Ishikawa (cell line): ENCODE data around the gene SNN.

Experiments
- CEBPB ChIP-seq: IDR thresholded peaks from 2 replicates; pipeline ENCODE4 v1.6.1; 2012
- EGR1 ChIP-seq: IDR thresholded peaks from 2 replicates; pipeline ENCODE4 v1.6.1; 2012
- EP300 ChIP-seq: IDR thresholded peaks from 2 replicates; pipeline ENCODE4 v1.6.1; 2012; ENCODE audit warnings: borderline replicate concordance
- MAX ChIP-seq: IDR thresholded peaks from 2 replicates; pipeline ENCODE4 v1.6.1; 2012
- NFIC ChIP-seq: IDR thresholded peaks from 2 replicates; pipeline ENCODE4 v1.6.1; 2012
- RAD21 ChIP-seq: IDR thresholded peaks from 2 replicates; pipeline ENCODE4 v1.6.1; 2012; ENCODE audit warnings: low read depth
- TAF1 ChIP-seq: IDR thresholded peaks from 2 replicates; pipeline ENCODE4 v1.6.1; 2012; ENCODE audit warnings: low read depth, mild to moderate bottlenecking
- USF1 ChIP-seq: IDR thresholded peaks from 2 replicates; pipeline ENCODE4 v1.6.1; 2012
- YY1 ChIP-seq: IDR thresholded peaks from 2 replicates; pipeline ENCODE4 v1.6.1; 2012; ENCODE audit warnings: low read depth

GRCh38 chr16:11662582-11662981 is 5.7 kb upstream of the SNN start:
- no peak for TF ChIP-seq NFIC
- TF ChIP-seq EP300, result no peak
- TF ChIP-seq EGR1, result no peak
- TF ChIP-seq CEBPB, result no peak
- TF ChIP-seq TAF1, result no peak
- TF ChIP-seq YY1, result no peak
- no peak for TF ChIP-seq RAD21
- no peak for TF ChIP-seq MAX
- no peak for TF ChIP-seq USF1
